DOHH2 (cell line): Measurements from ENCODE around the gene PRIM2.
"Not testable (repeated sequence)": the region's sequence is repeated elsewhere in the genome, so short reads cannot be mapped to it uniquely, and the experiment has no call there.

ENCODE experiments used
- H3F3A ChIP-seq: fragments of 200-600 bp; sonication (generic), shearing (Covaris generic); 2 replicates; pipeline ENCODE4 v1.6.0; 2016; ENCODE audit warnings: antibody characterized with exemption, mild to moderate bottlenecking; ENCODE audit not compliant: control insufficient read depth, insufficient read depth
- H3K27ac ChIP-seq: fragments of 200-600 bp; sonication (generic); 2 replicates; pipeline ENCODE4 v1.5.1; 2014; ENCODE audit warnings: low read depth, mild to moderate bottlenecking, low read length, moderate library complexity
- H3K27me3 ChIP-seq: fragments of 200-600 bp; sonication (generic); 2 replicates; pipeline ENCODE4 v1.6.1; 2014; ENCODE audit warnings: mild to moderate bottlenecking, low read length, mixed read lengths; ENCODE audit not compliant: control insufficient read depth
- H3K36me3 ChIP-seq: fragments of 200-600 bp; sonication (generic); 2 replicates; pipeline ENCODE4 v1.6.1; 2014; ENCODE audit warnings: mild to moderate bottlenecking, low read length, moderate library complexity, mixed read lengths; ENCODE audit not compliant: control insufficient read depth
- H3K4me1 ChIP-seq: fragments of 200-600 bp; sonication (generic); 2 replicates; pipeline ENCODE4 v1.6.1; 2014; ENCODE audit warnings: mild to moderate bottlenecking, low read length, mixed read lengths; ENCODE audit not compliant: control insufficient read depth
- H3K4me2 ChIP-seq: fragments of 200-600 bp; sonication (generic); 2 replicates; pipeline ENCODE4 v1.6.0; 2014; ENCODE audit warnings: mild to moderate bottlenecking, low read length, moderate library complexity
- H3K4me3 ChIP-seq: fragments of 200-600 bp; sonication (generic); 2 replicates; pipeline ENCODE4 v1.5.1; 2014; ENCODE audit warnings: mild to moderate bottlenecking, low read length, mixed read lengths
- H3K79me2 ChIP-seq: fragments of 200-600 bp; sonication (generic); 2 replicates; pipeline ENCODE4 v1.6.1; 2014; ENCODE audit warnings: mild to moderate bottlenecking, low read length, mixed read lengths; ENCODE audit not compliant: control insufficient read depth
- H3K9me2 ChIP-seq: fragments of 200-600 bp; sonication (generic); replicated peaks from 2 replicates; pipeline ENCODE4 v1.6.1; 2014; ENCODE audit warnings: mild to moderate bottlenecking, low read length, mixed read lengths; ENCODE audit not compliant: control insufficient read depth
- H3K9me3 ChIP-seq: fragments of 200-600 bp; sonication (generic); 2 replicates; pipeline ENCODE4 v1.6.1; 2014; ENCODE audit warnings: antibody characterized with exemption, low read length, mixed read lengths; ENCODE audit not compliant: control insufficient read depth, insufficient read depth
- H4K20me1 ChIP-seq: fragments of 200-600 bp; sonication (generic); 2 replicates; pipeline ENCODE4 v1.6.0; 2014; ENCODE audit warnings: low read depth, mild to moderate bottlenecking, antibody characterized with exemption, low read length, moderate library complexity; ENCODE audit not compliant: control insufficient read depth, insufficient read depth
- EZH2phosphoT487 ChIP-seq: fragments of 200-600 bp; sonication (generic); IDR thresholded peaks from 2 replicates; pipeline ENCODE4 v1.6.1; 2017; ENCODE audit warnings: borderline replicate concordance, mild to moderate bottlenecking, antibody characterized with exemption, low read length, moderate library complexity, mixed read lengths
- TF ChIP-seq, protein P1 (sequence below): fragments of 200-600 bp; sonication (generic); IDR thresholded peaks from one replicate; pipeline ENCODE4 v1.5.1; 2014; ENCODE audit warnings: antibody characterized with exemption, mild to moderate bottlenecking, low read depth, low read length; ENCODE audit not compliant: poor library complexity, severe bottlenecking

Gene PRIM2

DNA sequence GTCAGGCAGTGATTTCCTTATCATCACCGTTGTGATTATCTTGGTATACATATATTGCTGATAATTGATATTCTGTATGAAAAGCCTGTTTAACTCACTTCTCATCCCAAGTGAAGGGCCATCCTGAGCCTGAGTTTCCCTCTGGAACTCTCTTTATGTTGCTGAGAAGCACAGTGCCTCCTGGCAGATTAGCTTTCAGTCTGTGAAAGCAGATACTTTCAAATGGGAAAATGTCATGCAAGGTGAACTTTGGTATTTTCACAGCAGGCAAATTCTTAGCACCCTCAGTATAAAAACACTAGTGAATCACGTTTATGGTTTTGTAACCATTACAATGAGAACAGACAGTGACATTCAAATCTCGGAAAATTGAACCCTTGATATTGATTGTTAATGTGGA is 151.6 kb downstream of the PRIM2 start:
- H3K4me3 ChIP-seq = no peak overlapping the region
- no peaks in the 10 kb centered on the region for H3F3A ChIP-seq
- no peaks in the 10 kb centered on the region for H3K4me1 ChIP-seq
- no peak overlapping the region for H3K4me2 ChIP-seq
- no peaks in the 10 kb centered on the region for H3K79me2 ChIP-seq
- no peaks in the 10 kb centered on the region for H3K36me3 ChIP-seq
- no peaks in the 10 kb centered on the region for H4K20me1 ChIP-seq
- H3K27me3 ChIP-seq = no peaks in the 10 kb centered on the region
- no peak overlapping the region for H3K27ac ChIP-seq
- H3K9me3 ChIP-seq = no peaks in the 10 kb centered on the region
- no peak for TF ChIP-seq EZH2phosphoT487
- TF ChIP-seq, protein P1, sequence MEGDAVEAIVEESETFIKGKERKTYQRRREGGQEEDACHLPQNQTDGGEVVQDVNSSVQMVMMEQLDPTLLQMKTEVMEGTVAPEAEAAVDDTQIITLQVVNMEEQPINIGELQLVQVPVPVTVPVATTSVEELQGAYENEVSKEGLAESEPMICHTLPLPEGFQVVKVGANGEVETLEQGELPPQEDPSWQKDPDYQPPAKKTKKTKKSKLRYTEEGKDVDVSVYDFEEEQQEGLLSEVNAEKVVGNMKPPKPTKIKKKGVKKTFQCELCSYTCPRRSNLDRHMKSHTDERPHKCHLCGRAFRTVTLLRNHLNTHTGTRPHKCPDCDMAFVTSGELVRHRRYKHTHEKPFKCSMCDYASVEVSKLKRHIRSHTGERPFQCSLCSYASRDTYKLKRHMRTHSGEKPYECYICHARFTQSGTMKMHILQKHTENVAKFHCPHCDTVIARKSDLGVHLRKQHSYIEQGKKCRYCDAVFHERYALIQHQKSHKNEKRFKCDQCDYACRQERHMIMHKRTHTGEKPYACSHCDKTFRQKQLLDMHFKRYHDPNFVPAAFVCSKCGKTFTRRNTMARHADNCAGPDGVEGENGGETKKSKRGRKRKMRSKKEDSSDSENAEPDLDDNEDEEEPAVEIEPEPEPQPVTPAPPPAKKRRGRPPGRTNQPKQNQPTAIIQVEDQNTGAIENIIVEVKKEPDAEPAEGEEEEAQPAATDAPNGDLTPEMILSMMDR = no peak
- no peaks in the 10 kb centered on the region for H3K9me2 ChIP-seq

DNA sequence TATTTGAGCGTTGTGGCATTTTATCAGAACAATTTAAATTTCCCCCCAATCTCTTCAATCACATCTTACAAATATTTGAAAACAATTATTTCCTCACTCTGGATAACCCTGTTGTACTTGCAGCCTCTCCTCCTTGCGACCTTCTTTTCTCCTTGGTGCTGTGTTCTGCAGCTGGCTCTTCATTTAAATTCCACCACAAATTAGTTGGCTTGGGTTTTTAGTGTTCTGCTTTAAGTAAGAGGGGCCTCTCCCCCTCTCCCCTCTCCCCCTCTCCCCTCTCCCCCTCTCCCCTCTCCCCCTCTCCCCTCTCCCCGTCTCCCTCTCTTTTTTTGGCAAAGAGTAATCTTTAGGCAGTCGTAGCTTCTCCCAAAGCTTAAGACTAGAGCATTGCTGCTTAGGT is 152.7 kb downstream of the PRIM2 start:
- not testable (repeated sequence) for H3K9me3 ChIP-seq, H3K27me3 ChIP-seq, H3K4me1 ChIP-seq, H3K4me3 ChIP-seq, H4K20me1 ChIP-seq, H3K9me2 ChIP-seq, H3K27ac ChIP-seq, H3K36me3 ChIP-seq, H3F3A ChIP-seq, H3K79me2 ChIP-seq, H3K4me2 ChIP-seq

DNA sequence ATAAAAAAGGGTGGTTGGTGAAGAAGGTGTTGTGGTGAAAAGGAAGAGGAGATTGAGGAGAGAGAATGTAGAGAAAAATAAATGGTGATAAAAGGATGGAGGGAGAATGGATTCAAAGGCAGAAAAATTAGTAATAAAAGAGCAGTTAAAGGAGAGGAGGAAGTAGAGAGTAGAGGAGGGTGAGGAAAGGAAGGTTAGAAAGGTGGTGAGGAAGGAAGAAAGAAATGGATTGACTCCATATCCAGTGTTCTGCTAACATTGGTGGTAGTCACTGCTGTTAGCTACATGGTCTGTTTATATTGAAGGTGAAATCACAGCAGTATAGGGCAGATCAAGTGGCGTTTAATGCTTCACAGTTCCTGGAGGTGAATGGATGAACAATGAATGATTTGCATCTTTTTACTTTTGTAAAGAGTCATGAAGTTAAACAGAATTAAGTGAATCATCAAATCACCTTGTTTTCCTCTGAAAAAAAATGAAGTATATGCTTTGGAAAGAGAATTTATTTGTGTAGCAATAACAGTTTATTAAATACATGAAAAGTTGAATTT is 154.0 kb downstream of the PRIM2 start:
- H3K4me3 ChIP-seq, H3K79me2 ChIP-seq, H3K9me2 ChIP-seq, H3K4me2 ChIP-seq, H3K4me1 ChIP-seq, H3F3A ChIP-seq, H3K27me3 ChIP-seq, H3K9me3 ChIP-seq, H4K20me1 ChIP-seq, H3K36me3 ChIP-seq, H3K27ac ChIP-seq: not testable (repeated sequence)

DNA sequence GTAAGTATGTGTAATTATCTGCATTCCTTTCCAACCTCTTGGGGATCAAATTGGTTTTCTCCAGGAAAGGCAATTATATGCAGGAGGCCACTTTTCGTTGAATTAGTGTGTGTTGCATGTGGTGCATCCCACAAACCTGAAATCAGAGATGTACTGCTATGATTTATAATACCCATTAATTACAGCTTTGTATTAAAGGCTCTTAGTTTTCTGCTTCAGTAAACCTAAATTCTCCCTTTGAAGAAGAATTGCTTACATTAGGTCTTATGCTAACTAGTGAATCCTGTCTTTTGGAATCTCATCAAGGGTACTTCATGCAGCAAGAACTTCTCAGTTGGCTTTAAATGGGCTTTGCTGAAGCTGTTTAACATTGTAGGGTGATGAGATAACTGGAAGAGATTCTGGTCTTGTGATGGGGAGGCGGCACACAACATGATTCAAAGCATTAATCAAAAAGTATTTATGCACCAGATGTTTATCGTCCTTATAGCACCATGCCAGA is 155.5 kb downstream of the PRIM2 start:
- not testable (repeated sequence) for H3K4me1 ChIP-seq, H3K27me3 ChIP-seq, H3K4me3 ChIP-seq, H3K9me2 ChIP-seq, H3K4me2 ChIP-seq, H3K36me3 ChIP-seq, H3F3A ChIP-seq, H3K79me2 ChIP-seq, H3K9me3 ChIP-seq, H4K20me1 ChIP-seq, H3K27ac ChIP-seq

DNA sequence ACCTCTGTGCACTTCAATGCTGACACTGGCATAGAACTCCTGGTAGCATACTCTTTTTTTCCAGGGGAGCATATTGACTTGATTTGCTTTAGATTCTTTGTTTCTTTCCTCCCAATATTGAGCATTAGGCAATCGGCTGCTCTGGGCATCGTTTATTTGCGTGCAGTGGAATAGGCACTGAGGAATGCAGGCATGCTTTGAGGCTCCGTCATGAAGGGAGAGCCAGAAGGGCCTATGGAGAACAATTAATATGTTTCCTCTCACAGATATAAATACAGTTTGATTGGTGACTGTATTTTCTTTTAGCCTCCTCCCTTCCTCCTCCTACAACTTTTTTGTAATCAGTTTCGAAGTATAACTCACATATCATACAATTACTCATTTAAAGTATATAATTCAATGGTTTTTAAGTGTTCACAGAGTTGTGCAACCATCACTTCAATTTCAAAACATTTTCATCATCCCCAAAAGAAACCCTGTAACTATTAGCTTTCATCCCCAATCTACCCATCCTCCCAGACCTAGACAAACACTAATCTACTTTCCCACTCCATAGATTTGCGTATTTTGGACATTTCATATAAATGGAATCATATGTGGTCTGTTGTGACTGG is 157.5 kb downstream of the PRIM2 start:
- H3K4me1 ChIP-seq, H3K27ac ChIP-seq, H3K4me3 ChIP-seq, H3K9me3 ChIP-seq, H3K79me2 ChIP-seq, H3K9me2 ChIP-seq, H3K4me2 ChIP-seq, H3K36me3 ChIP-seq, H3K27me3 ChIP-seq, H4K20me1 ChIP-seq, H3F3A ChIP-seq: not testable (repeated sequence)

DNA sequence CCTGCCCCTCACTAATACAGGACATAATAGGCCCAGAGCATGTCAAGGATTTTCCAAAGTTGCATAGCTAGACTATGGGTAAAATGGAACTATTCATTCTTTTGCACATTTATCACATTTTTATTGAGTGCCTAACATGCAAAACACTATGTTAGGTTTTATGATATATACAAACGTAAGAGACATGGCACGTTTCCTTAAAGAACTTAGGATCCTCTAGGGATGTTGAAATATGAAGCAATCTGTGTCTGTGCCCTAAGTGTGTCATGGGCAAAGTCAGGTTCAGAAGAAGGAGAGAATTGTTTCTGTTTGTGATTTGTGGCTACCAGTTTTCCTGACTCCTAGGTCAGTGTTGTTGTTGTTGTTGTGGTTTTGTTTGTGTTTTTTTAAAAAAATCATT is 158.2 kb downstream of the PRIM2 start:
- H3K4me3 ChIP-seq, H4K20me1 ChIP-seq, H3K27me3 ChIP-seq, H3K9me2 ChIP-seq, H3K36me3 ChIP-seq, H3K4me1 ChIP-seq, H3K4me2 ChIP-seq, H3K27ac ChIP-seq, H3K9me3 ChIP-seq, H3K79me2 ChIP-seq, H3F3A ChIP-seq: not testable (repeated sequence)

DNA sequence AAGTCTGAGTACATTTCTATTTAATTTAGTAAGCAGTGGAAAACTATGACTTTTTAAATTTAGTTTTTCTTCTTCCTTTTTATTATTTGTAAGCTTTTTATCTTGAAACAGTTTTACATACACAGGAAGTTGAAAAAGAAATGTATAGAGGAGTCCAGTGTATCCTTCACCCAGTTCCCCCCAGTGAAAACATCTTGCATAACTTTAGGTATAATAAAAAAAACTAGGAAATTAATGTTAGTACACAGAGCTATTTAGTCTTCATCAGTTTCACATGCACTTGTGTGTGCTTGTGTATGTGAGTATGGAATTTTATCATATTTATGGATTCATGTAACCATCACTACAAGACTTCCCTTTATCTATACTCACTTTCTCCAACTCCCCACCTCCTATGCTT is 162.8 kb downstream of the PRIM2 start:
- H3K79me2 ChIP-seq, H3K36me3 ChIP-seq, H3K27ac ChIP-seq, H3K27me3 ChIP-seq, H3K9me3 ChIP-seq, H3K4me3 ChIP-seq, H3F3A ChIP-seq, H3K4me1 ChIP-seq, H3K9me2 ChIP-seq, H3K4me2 ChIP-seq, H4K20me1 ChIP-seq: not testable (repeated sequence)
